ENCODE results near the gene RC3H2.

Gene RC3H2

GRCh38 chr9:122904823-122905710, at the start of gene RC3H2:
TSS of gene RC3H2 (minus strand) at chr9:122905359. CDS start at chr9:122897509, 7,850 bp downstream.
- peak; percentile 60 for DNase-seq

GRCh38 chr9:122954253-122954691, 49.1 kb upstream of the RC3H2 start:
- no peak for DNase-seq

GRCh38 chr9:122951056-122951455, 45.9 kb upstream of the RC3H2 start:
- no peak for DNase-seq

- DNase-seq, result no peak
Measured at GRCh38 chr9:122950263-122950662, 45.1 kb upstream of the RC3H2 start.

- no peak for DNase-seq
Measured at GRCh38 chr9:122949696-122950095, 44.5 kb upstream of the RC3H2 start.

- DNase-seq, result no peak
Measured at GRCh38 chr9:122948313-122948712, 43.2 kb upstream of the RC3H2 start.

- no peak for DNase-seq
Measured at GRCh38 chr9:122946461-122947005, 41.4 kb upstream of the RC3H2 start.

GRCh38 chr9:122944960-122945888, 40.1 kb upstream of the RC3H2 start:
- DNase-seq, result no peak

GRCh38 chr9:122941582-122942234, 36.5 kb upstream of the RC3H2 start:
- DNase-seq, result no peak

- DNase-seq, result peak; percentile 93
Measured at GRCh38 chr9:122940749-122941581, 35.8 kb upstream of the RC3H2 start, which contains the start of gene RABGAP1. TSS of gene RABGAP1 (plus strand) at chr9:122941020. CDS start at chr9:122957060, 16,040 bp downstream.

- no peak for DNase-seq
Measured at GRCh38 chr9:122940454-122940748, 35.2 kb upstream of the RC3H2 start.

- no peak for DNase-seq
Measured at GRCh38 chr9:122939601-122940000, 34.4 kb upstream of the RC3H2 start.

- DNase-seq, result no peak
Measured at GRCh38 chr9:122936883-122937282, 31.7 kb upstream of the RC3H2 start.

- no peak for DNase-seq
Measured at GRCh38 chr9:122936464-122936863, 31.3 kb upstream of the RC3H2 start.

- peak; percentile 19 for DNase-seq
Measured at GRCh38 chr9:122931226-122932121, 26.3 kb upstream of the RC3H2 start, which contains the start of gene ZBTB26. TSS of gene ZBTB26 (minus strand) at chr9:122931512. CDS start at chr9:122919934, 11,578 bp downstream.

GRCh38 chr9:122930541-122931225, 25.5 kb upstream of the RC3H2 start:
- no peak for DNase-seq

- DNase-seq, result no peak
Measured at GRCh38 chr9:122929796-122930354, 24.7 kb upstream of the RC3H2 start.

GRCh38 chr9:122923947-122924346, 18.8 kb upstream of the RC3H2 start:
- DNase-seq, result no peak

GRCh38 chr9:122922713-122923112, 17.6 kb upstream of the RC3H2 start:
- DNase-seq, result no peak

- DNase-seq, result no peak
Measured at GRCh38 chr9:122918310-122918709, 13.2 kb upstream of the RC3H2 start.
